Stimulated activated CD4-positive, alpha-beta T cell treated with anti-CD3 and anti-CD28 coated beads, TNF-alpha, amount 100 ng/mL, for 24 hours (primary cell): Measurements from ENCODE around the gene MST1.

Experiments used
- DNase-seq, 3 experiments: peaks; one replicate each; pipeline ENCODE4 v3.0.0-alpha.2; 2020; ENCODE audit warnings: low read depth in 3 of 3

Gene MST1

DNA sequence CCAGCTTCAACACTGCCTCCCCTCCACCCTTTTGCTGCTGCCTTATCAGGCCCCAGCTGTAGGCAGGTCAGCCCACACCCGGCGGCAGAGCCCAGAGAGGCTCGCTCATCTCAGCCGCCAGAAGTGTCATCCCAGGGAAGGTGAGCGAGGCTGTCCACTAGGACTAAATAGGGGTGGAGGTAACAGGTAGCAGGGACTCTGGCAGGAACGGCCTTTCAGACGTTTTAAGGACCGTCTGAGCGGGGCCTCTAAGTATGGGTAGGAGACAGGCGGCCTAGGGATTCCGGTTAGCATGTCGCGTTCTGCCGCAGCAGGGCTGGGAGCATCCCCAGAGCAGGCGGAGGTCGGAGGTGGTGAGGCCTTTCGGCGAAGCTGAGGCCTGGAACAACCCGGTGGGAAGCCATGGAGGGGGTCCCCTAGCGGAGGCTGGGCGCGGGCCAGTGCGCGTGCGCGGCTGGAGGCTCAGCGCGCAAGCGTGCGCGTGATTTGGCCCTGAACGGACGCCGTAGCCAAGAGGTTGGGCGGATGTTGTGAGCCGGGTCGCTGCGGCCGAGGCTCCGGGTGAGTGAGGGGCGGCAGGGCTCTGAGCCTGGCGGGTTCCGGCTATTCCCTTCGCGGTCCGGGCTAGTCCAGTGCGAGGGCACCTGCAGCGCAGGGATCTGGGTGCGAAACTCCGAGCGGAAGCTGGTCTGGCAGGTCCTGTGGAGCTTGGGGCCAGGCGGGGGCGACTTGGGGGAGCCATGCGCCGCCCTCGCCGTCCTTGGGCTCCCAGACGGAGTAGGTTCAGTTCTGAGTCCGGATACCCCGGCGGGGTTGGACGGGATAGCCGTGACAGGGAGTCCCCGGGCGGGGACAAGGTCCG, at the start of gene MST1, which contains the start of gene RNF123:
MST1 (minus strand) TSS at position 429 of the 862 bp plus-strand sequence. CDS start 783 bp downstream, outside the sequence.
RNF123 (plus strand) TSS at position 512 of the 862 bp plus-strand sequence. CDS start 1,609 bp downstream, outside the sequence.
- peak; percentile 84 to 89 (median 86) for DNase-seq

DNA sequence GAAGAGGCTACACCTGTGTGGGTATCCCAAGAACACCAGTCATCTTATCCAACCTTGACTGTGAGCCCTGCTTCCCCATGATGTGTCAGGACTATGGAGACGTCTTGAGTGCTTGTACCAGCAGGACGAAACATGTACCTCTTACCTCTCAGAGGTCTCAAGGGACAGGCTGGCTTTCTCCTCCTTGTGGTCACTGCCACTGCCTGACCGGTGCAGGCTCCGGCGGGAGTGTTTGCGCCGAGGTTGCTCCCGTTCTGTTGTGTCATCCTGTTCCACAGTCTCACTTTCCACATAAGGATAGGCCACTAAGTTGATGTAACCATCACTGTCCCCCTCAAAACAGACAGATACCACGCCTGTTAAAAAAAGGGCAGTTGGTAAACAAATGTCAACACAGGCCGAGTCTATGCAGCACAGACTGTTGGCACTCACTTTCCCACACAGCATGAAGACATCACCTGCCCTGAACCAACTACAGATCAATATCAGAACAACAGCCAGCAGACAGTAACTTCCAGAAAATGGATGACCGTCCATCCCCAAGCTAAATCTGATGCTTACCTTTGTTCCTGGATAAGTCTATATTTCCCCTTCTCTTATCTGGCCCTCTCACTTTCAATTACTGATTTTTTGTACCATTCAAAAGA, 48.9 kb upstream of the MST1 start:
- no peak for DNase-seq

DNA sequence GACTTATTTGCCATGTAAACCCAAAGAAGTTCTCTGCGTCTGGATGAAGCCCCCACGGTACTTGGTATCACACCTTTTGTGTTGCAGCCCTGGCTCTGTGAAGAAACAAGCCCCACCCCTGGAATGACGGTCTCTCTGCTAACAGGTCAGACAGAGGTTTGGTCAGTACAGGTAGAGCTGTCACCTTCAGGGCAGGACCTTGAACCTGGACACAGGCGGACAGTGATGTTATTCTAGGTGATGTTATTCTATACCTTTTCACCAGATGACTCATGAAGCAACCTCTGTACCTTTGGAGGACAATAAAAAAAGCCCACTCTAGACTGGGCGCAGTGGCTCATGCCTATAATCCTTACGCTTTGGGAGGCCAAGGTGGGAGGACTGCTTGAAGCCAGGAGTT, 45.5 kb upstream of the MST1 start:
- no peak for DNase-seq

DNA sequence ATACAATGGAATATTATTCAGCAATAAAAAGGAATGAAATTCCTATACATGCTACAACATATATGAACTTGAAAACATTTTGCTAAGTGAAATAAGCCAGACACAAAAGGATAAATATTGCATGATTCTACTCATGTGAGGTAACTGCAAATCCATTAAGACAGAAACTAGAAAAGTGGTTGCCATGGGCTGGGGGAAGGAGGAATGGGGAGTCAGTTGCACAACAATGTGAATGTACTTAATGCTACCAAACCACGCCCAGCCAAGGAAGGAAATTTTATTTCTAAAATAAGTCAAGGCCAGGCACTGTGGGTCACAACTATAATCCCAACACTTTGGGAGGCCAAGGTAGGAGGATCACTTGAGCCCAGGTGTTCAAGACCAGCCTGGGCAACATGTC, 44.3 kb upstream of the MST1 start:
- no peak for DNase-seq

DNA sequence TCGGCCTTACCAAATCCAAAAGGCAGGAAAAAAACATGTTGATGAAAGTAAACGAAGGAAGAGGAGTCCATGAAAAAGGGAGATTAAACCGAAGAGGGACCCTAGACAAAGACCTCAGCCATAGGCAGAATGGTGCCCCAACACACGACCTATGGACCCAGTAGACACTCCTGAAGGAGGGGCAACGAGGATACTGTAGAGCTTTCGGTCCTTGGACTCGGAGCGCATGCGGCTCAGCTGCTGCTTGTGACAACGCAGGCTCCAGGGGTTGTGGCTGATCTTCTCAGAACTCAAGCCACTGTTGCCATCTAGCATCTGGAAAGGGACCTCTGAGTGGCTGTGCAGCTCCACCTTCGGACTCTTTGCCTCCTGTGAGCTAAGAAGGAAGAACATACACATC, 43.3 kb upstream of the MST1 start:
- no peak for DNase-seq

DNA sequence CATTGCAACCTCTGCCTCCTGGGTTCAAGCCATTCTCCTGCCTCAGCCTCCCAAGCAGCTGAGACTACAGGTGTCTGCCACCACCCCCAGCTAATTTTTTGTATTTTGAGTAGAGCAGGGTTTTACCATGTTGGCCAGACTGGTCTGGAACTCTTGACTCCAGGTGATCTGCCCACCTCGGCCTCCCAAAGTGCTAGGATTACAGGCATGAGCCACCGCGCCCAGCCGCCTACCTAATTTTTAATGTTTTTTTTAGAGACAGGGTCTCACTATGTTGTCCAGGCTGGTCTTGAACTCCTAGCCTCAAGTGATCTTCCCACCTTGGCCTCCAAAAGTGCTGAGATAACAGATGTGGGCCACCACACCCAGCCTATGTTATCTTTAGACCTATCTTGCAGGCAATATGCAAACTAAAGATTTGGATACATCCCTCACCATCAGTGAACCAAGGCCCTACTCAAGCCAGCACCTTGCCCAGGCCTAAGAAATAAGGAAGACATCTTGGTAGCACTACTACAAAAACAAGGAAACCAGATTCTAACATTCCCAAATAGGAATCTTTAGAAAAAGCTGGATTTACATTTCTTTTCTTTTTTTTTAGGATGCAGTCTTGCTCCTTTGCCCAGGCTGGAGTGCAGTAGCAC, 40.8 kb upstream of the MST1 start:
- DNase-seq = no peak

DNA sequence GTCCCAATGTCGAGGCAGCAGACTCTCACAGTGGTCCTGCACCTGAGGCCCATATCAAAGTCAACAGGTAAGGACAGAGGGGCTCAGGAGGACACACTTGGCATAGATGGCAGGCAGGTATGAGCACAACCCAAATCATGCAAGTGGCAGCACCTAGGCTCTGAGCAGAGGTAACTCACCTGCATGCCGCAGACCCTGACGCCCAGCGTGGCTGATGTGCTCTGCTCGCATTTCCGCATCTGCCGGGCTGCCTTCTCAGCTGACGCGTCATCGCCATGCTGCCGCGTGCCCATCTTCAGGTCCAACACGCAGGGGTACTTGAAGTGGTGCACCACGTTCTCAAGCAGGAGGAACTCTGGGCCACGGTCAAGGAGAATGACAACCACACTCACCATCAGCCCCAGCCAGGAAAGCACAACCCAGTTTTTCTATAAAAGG, 38.7 kb upstream of the MST1 start:
- DNase-seq = no peak

DNA sequence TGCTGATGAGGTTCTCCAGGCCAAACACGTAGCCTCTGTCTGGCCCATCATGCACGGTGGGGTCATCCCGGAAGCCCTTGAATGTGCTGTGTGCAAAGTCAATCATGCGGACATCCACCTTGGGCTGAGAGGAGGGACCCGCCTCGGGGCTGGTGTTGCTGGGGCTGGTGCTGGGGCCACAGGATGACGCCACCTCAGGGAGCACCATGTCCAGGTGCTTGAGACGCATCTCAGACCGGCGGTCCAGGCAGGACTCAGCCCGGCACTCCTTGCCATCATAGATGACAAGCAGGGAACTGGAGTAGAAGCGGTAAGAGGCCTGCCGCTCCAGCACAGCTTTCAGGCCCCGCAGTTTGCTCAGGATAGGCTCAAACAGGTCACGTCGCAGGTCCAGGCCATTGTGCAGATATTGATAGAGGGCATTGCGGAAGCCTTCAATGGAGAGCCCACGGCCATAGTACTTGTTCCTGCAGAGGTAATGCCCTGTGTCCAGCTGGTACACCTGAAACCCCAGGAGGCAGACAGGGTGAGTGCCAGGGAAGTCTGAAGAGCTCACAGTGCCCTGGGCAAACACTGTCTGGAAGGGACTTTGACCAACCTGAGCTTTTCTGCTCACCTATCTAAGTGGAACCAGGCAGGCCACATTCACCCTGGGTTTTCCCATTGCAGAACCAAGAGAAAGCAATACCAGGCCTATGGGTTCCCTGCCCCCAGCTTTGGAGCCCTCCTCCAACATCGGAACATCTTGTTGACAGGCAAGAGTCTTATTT, 38.1 kb upstream of the MST1 start:
- DNase-seq = no peak

DNA sequence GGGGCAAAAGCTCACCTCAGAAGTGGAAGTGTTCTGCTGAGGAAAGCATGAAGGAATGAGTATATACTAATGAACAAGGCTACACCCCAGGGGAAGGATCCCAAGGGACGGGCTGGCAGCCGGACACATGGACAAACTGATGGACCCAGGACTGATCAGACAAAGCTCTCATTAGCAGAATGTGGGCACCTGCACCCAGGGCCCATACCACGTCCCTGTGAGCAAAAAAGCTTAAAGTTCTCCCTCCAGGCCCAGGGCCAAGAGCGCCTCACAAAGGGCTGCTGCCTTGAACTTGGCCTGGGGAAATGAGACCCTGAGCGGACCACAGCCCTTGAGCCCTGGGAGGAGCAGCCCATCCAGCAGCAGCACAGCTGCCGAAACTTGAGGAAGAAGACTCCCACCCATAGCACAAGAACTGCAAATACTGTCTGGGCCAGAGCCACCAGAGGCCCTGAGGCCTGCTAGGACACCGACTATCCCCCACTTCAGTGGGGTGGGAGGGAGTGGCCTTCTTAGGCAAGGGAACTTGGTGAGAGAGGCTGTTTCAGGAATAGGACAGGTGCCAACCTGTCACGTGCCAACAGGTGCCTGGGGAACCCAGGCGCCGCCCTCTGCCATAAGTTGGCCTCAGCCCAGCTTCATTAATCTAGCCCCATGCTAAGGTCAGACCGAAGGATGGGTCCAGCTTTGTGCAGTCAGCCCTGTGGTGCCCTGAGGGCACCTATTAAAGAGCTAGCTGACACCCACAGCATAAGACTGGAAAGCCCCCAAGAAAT, 36.8 kb upstream of the MST1 start:
- DNase-seq = no peak

DNA sequence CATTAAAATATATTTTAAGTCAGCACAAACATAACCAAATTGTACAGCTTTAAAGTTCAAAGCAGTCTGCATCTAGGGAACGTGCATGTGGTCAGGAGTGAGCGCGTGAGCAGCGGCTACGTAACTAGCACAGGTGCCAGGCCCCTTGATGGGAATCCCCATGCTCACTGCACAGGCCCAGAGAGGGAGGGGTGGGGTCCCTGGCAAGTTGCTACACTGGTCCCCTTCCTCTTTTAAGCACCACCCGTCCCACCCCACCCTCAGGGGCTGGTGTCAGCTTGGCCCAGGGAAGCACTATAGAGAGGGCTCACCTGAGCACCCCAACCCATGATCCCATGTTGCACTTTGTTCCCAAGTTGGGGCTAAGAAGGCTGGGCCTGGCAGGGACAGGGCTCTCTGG, 35.3 kb upstream of the MST1 start:
- no peak for DNase-seq

DNA sequence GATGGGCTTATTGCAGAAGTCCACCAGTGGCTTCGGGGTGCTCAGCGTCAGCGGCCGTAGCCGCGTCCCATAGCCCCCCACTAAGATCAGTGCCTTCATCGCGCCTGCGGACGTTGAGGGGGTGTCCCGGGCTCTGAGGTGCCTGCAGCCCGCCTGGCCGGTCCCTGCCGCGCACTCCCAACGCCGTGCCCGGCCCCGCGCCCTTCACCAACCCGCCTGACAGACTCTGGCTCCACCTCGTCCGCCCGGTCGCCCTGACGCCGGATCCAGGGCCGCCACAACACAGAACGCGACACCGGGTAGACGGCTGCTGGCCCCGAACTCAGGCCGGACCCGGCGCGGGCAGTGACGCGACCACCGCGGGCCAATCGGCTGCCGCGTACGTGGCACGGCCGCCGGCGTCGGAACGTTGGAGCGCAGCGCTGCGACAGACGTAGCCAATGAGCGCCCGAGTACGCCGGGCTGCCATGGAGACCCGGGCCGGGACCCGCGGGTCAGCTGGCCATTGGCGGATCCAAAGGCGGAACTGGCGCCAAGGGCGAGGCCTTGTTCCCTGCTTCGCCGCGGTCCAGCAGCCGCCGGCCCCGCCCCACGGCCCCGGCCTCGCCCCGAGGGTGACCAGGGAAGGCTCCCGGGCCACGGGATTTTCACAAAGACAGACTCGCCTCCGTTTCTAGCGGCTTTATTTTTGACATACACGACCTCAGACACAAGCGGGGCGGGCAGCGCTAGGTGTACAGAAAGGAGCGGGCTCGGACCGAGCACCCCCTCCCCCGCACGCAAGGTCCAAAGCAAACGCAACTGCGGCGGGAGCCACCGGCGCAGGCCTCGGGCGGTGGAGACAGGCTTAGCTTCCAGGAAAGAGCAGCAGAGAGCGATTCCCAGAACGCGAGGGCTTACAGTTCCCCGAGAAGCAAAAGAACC, 34.6 kb upstream of the MST1 start, which contains the start of gene GMPPB:
GMPPB (minus strand) TSS at position 324 of the 924 bp plus-strand sequence; CDS start at position 99, 225 bp downstream.
- DNase-seq = peak; percentile 87 to 94 (median 91)

DNA sequence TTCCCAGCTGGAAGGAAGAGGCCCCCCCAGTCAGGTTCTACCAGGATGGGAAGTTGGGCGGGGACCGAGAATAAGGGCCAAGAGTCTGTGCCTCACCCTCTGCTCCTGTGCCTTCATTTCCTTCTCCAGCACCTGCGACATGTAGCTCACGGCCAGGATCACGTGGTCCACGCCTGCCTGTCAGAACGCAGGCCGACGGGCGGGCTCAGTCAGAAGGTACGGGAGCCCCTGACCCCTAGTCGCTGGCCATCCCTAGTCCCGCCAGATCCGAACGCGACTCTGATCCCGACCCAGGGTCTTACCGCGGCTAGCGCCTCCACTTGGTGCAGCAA, 34.0 kb upstream of the MST1 start:
- DNase-seq = peak; percentile 23 to 61 (median 25)

DNA sequence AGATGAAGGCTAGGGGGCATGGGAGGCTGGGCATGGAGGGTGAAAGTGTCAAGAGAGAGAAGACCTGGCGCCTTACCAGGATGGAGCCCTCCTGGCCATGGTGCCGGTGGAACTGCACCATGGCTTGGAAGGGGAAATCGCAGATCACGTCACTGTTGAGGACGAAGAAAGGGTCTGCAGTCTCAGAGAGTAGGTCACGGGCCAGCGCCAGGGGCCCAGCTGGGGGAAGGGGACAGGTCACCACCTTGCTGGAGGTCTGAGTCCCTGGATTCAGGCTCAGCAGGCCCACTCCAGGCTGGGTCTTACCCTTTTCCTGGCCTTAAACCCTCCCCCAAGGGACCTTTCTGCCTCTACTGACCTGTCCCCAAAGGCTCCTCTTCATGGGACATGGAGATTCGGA, 33.6 kb upstream of the MST1 start:
- no peak for DNase-seq

DNA sequence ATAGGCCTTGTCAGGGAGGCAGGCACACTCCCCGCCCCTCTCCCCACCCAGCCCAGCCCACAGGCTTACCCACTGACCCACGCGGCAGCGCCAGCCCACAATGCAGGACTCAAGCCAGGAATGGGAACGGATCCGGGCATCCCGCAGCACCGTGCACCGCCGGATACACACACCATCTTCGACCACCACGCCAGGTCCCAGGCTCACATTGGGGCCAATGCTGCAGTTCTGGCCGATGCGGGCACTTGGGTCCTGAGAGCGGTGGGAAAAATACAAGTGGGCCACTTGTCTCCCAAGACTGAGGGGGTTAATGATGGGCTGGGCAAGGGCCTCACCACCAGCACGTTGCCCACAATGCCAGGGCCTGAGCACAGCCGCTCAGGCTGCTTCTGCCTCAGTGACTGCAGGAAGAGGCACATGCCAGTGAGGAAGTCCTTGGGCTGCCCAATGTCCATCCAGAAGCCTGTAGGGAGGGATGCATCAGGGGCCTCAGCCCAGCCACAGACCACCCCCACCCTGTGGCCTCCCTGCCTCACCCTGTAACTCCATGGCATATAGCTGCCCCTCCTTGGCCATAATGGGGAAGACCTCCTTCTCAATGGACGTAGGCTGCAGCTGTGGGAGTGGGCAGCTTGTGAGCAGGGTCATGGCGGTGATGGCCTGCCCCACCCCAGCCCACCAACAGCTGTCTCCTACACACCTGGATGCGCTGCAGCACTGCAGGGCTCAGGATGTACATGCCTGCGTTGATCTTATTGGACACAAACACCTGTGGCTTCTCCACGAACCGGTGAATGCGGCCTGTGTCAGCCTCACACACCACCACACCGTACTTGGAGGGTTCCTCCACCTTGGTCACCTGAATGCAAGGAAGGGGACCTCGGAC, 32.9 kb upstream of the MST1 start:
- no peak for DNase-seq

DNA sequence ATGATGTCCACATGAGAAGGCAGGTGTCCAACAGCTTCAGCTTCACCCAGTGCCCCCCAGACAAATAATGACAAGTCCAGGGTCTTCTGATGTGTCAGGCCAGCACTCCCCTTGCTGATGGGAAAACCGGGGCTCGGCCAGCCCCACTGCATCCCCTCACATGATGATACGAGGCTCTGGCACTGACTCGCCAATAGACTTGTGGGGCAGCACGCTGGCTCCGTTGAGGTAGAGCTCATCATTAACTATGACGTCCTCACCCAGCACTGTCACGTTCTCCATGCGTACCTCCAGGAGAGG, 32.3 kb upstream of the MST1 start:
- no peak for DNase-seq

DNA sequence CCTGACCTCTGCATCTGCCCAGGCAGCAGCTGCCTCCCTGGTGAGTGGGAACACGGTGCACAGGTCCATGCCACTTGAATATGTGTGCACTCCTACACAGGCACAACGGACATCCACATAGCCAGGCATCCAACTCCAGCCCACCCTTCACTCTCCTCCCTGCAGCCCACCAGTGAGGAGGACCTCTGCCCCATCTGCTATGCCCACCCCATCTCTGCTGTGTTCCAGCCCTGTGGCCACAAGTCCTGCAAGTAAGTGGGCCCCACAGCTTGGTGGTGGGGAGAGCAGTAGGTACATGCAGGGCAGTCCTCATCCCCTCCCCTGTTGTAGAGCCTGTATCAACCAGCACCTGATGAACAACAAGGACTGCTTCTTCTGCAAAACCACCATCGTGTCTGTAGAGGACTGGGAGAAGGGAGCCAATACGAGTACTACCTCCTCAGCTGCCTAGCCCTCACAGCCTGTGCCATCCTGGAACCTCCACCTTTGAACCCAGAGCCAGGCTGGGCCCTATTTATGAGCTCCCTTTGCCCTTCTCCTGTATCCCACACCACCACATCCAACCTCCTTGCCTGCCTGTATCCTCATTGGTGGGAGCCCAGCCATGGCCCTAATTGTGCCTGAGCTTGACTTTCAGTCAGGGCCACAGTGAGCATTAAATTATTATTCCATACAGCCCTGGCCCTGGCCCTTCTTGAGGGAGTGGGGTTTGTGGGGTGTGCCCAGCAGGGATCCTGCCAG, 31.8 kb upstream of the MST1 start:
- DNase-seq = no peak

DNA sequence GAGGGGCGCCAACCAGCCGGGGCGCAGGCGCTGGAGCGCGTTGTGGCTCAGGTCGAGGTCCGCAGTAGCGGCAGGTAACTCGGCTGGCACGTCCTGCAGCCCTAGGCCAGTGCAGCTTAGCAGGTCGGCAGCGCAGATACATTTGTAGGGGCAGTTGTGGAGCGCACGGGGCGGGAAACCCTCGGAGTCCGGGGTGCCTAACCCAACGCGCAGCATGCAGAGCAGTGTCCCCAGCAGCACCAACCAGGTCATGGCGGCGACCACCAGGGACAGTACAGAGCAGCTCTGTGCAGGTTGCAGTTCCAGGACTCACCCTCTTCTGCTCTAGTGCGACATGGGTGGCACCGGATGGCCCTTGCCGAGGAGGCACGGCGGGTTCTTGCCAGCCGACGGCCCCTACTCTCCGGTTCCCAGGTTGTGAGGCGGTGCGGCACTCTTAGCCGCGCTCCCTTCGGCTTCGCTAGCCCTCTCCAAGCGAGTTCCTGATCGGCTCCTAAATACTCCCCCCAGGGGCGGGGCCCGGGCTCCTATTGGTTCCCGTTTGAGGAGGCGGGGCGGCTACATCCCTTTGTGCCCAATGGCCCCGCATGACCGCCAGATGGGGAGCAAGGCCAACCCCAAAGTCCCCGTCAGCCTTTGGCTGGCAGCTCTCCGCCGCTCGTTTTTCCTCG, 30.1 kb upstream of the MST1 start, which contains the start of gene AMIGO3:
AMIGO3 (minus strand) TSS at position 471 of the 671 bp plus-strand sequence; CDS start at position 252, 219 bp downstream.
- peak; percentile 77 to 94 (median 84) for DNase-seq

DNA sequence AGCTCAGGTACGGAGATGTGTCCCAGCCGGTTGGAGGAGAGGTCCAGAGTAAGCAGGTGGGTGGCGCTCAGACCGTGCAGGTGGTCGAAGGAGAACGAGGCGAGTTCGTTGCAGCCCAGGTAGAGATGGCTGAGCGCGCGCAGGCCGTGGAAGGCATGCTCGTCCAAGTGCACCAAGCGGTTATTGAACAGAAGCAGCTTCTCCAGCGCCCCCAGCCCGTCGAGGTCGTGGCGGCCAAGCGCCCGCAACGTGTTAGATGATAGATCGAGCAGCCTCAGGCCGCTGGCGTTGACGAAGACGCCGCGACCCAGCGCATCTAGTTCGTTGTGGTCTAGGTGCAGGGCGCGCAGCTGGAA, 29.6 kb upstream of the MST1 start:
- DNase-seq = no peak
